Measurements from ENCODE around the gene USP46.

USP46 gene

GRCh38 chr4:52689096-52689495, 30.0 kb upstream of the USP46 start:
- no peak for DNase-seq (ENCODE audit: low read depth)
- no peak for TF ChIP-seq CTCF (conservative IDR thresholded peaks at IDR 0.05; ENCODE audit: control insufficient read depth, insufficient read depth, low read depth, low read length)

GRCh38 chr4:52687696-52688095, 28.6 kb upstream of the USP46 start:
- no peak for DNase-seq (ENCODE audit: low read depth)
- H3K4me3 ChIP-seq (ENCODE audit: control insufficient read depth, low read depth, low read length): no peak overlapping the region
- TF ChIP-seq CTCF (conservative IDR thresholded peaks at IDR 0.05; ENCODE audit: control insufficient read depth, insufficient read depth, low read depth, low read length): no peak

More at GRCh38 chr4:52689096-52689495, 30.0 kb upstream of the USP46 start:
- H3K4me3 ChIP-seq (ENCODE audit: control insufficient read depth, low read depth, low read length): no peak overlapping the region

- DNase-seq (ENCODE audit: low read depth): no peak
- no peak overlapping the region for H3K4me3 ChIP-seq (ENCODE audit: control insufficient read depth, low read depth, low read length)
- no peak for TF ChIP-seq CTCF (conservative IDR thresholded peaks at IDR 0.05; ENCODE audit: control insufficient read depth, insufficient read depth, low read depth, low read length)
Observed at GRCh38 chr4:52685316-52685715, 26.2 kb upstream of the USP46 start.

- no peak for DNase-seq (ENCODE audit: low read depth)
Observed at GRCh38 chr4:52684896-52685295, 25.8 kb upstream of the USP46 start.

GRCh38 chr4:52680381-52680780, 21.3 kb upstream of the USP46 start:
- H3K4me3 ChIP-seq (ENCODE audit: control insufficient read depth, low read depth, low read length): no peak overlapping the region
- no peak for TF ChIP-seq CTCF (conservative IDR thresholded peaks at IDR 0.05; ENCODE audit: control insufficient read depth, insufficient read depth, low read depth, low read length)
- DNase-seq (ENCODE audit: low read depth): no peak

More at GRCh38 chr4:52684896-52685295, 25.8 kb upstream of the USP46 start:
- no peak for TF ChIP-seq CTCF (conservative IDR thresholded peaks at IDR 0.05; ENCODE audit: control insufficient read depth, insufficient read depth, low read depth, low read length)
- no peak overlapping the region for H3K4me3 ChIP-seq (ENCODE audit: control insufficient read depth, low read depth, low read length)

- no peak for TF ChIP-seq CTCF (conservative IDR thresholded peaks at IDR 0.05; ENCODE audit: control insufficient read depth, insufficient read depth, low read depth, low read length)
- H3K4me3 ChIP-seq (ENCODE audit: control insufficient read depth, low read depth, low read length): no peak overlapping the region
- DNase-seq (ENCODE audit: low read depth): no peak
Observed at GRCh38 chr4:52676536-52676935, 17.4 kb upstream of the USP46 start.

- H3K4me3 ChIP-seq (ENCODE audit: control insufficient read depth, low read depth, low read length): no peak overlapping the region
- no peak for DNase-seq (ENCODE audit: low read depth)
- no peak for TF ChIP-seq CTCF (conservative IDR thresholded peaks at IDR 0.05; ENCODE audit: control insufficient read depth, insufficient read depth, low read depth, low read length)
Observed at GRCh38 chr4:52675111-52675510, 16.0 kb upstream of the USP46 start.

All from fibroblast of mammary gland (primary cell).